ENCODE results near the gene SETD1B. TPM values are rescaled to one million over a fixed set of nuclear protein-coding genes. Genes with fewer than 3 reads are reported as not detected.
"Not testable (repeated sequence)": the region's sequence is repeated elsewhere in the genome, so short reads cannot be mapped to it uniquely, and the experiment has no call there.

Gene SETD1B
- total and polyA plus RNA-seq, 12 donors, result 2.1 to 27.3 (median 11.9) TPM

DNA sequence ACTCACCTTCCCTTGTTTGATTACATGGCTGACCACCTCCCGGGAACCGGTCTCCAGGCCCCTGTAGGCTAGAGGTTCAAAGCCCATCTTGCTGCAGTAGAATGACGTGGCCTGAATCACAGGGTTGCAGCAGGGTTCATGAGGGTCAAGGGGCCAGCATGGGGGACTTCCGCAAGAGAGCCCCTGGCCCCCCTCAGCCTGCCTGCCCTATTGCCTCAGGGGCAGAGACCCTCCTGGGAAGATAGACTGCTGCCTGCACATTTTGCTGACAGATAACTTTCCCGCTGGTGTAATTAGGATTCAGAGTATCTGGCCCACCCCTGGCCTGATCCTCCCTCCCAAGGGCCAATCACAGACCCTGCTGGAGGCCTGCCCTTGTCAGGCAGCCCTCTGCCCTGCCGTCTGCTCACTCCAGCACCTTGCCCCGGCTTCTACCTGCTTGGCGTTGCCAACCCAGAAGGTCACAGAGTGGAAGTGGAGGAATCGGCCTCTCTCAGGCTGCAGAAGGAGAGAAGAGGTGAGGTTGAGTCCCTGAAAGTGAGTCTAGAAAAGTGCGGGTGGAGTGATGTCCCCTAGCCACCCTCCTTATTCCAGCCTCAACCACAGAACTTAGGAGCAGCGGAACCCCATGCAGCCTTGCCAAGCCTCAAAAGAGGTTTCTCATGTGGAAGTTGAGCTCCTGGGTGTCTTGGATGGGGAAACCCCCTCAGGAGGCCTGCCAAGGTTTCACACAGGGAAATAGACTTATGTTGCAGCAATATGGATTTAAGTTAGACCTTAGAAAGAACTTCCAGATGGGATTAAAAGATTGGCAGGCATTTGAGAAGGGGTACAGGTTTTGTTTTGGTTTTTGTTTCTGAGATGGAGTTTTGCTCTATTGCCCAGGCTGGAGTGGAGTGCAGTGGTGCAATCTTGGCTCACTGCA lies 53.8 kb downstream of the SETD1B start:
- WGBS, 4 donors, result 81 to 84% (median 81%) methylated on average over 6 to 11 of the region's 11 CpGs
- H3K9me3 ChIP-seq (replicated peaks in 1 of 3), result no peaks in the 10 kb centered on the region
- H3K36me3 ChIP-seq (replicated peaks in 1 of 2), result no peaks in the 10 kb centered on the region
- no peaks in the 10 kb centered on the region for H3K27me3 ChIP-seq
- intact Hi-C loops (cut with DNase I), result no loop called here
- H3K4me1 ChIP-seq (replicated peaks in 1 of 2), result peaks cover 14% of the 10 kb centered on the region in 2 donors
- no peak for DNase-seq
- TF ChIP-seq POLR2A (IDR thresholded peaks at IDR 0.05), result no peak
- TF ChIP-seq, protein P1, sequence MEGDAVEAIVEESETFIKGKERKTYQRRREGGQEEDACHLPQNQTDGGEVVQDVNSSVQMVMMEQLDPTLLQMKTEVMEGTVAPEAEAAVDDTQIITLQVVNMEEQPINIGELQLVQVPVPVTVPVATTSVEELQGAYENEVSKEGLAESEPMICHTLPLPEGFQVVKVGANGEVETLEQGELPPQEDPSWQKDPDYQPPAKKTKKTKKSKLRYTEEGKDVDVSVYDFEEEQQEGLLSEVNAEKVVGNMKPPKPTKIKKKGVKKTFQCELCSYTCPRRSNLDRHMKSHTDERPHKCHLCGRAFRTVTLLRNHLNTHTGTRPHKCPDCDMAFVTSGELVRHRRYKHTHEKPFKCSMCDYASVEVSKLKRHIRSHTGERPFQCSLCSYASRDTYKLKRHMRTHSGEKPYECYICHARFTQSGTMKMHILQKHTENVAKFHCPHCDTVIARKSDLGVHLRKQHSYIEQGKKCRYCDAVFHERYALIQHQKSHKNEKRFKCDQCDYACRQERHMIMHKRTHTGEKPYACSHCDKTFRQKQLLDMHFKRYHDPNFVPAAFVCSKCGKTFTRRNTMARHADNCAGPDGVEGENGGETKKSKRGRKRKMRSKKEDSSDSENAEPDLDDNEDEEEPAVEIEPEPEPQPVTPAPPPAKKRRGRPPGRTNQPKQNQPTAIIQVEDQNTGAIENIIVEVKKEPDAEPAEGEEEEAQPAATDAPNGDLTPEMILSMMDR (IDR thresholded peaks at IDR 0.05), result no peak
- H3K27ac ChIP-seq, result peak overlapping the region in 3 of 5 donors; percentile 90 to 95 (median 95)
- H3K4me3 ChIP-seq, result no peak overlapping the region

DNA sequence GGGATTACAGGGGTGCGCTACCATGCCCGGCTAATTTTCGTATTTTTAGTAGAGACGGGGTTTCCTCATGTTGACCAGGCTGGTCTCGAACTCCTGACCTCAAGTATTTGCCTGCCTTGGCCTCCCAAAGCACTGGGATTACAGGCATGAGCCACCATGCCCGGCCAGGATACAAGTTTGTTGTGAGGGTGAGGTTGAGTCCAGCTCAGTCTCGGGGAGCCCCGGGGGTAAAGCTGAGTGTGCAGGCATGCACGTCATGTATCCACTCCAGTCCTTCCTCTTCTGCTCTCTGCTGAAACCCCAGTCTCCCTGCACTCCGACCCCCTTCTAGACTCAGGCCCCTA lies 54.5 kb downstream of the SETD1B start:
- Histone ChIP-seq H3K27me3 (no peaks in the 10 kb centered on the region), H3K4me1 (replicated peaks in 1 of 2) (peaks cover 14% of the 10 kb centered on the region in 2 donors), H3K27ac (peak overlapping the region; percentile 62 to 95 (median 90)), H3K36me3 (replicated peaks in 1 of 2) (no peaks in the 10 kb centered on the region), H3K4me3 (no peak overlapping the region), H3K9me3 (replicated peaks in 1 of 3) (no peaks in the 10 kb centered on the region)
- no peak for DNase-seq
- WGBS, 4 donors, result 87 to 92% (median 89%) methylated on average over 10 of the region's 10 CpGs
- no peak for TF ChIP-seq POLR2A (IDR thresholded peaks at IDR 0.05)
- TF ChIP-seq, protein P1 (IDR thresholded peaks at IDR 0.05), result no peak
- intact Hi-C loops (cut with DNase I), result no loop called here

DNA sequence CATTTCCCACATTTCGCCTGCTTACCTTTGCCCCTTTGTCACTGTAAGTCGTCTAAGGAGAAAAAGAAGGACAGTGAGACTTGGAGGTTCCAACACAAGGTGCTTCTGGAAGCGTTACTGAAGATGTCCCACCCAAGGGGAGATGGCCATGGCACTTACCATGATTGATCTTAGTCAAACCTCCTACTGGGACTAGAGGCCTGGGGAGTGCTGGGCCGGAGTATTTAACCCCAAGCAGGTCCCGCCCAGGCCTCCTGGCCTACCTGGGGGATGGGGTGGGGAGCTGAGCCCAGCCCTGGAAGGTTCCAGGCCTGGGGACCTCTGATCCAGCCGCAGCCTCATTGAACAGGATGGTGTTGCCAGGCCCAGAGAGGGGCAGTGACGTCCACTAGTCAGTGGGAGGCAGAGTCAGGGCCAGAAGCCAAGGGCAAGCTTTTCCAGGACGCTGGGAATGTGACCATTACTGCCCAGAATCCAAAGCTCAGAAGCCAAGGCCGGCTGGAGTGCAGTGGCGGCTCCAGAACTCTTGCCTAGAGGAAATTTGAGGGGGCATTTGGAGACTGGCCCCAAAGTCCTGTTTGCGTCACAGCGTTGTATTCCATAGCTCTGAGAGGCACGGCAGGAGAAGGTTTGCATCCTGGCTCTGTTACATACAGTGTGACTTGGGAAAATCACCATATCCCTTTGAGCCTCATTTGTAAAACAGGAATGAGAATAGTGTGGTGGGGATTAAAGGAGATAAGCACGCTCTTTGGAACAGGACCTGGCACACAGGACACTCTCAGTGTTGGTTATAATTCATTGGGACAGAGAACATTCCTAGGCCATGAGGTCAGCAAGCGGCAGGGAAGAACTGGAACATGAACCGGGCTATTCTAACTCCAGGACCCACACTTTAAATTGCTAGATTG lies 55.1 kb downstream of the SETD1B start, which contains the start of gene HPD:
TSS of gene HPD (minus strand) at position 198 of the 911 bp plus-strand sequence. CDS start at position 162, 36 bp downstream.
- DNase-seq, result peak; percentile 75 to 92 (median 89)
- no peaks in the 10 kb centered on the region for H3K27me3 ChIP-seq
- 40 to 45% (median 43%) methylated on average over 14 to 16 of the region's 16 CpGs for WGBS, 4 donors
- H3K4me3 ChIP-seq, result no peak within 1 kb of the TSS
- peak; percentile 42 for TF ChIP-seq POLR2A (IDR thresholded peaks at IDR 0.05)
- TF ChIP-seq, protein P1 (IDR thresholded peaks at IDR 0.05), result no peak
- no peaks in the 10 kb centered on the region for H3K36me3 ChIP-seq (replicated peaks in 1 of 2)
- intact Hi-C loops (cut with DNase I), result no loop called here
- peaks cover 14% of the 10 kb centered on the region in 2 donors for H3K4me1 ChIP-seq (replicated peaks in 1 of 2)
- H3K9me3 ChIP-seq (replicated peaks in 1 of 3), result no peaks in the 10 kb centered on the region
- H3K27ac ChIP-seq, result peak within 1 kb of the TSS; percentile 62 to 95 (median 90)

DNA sequence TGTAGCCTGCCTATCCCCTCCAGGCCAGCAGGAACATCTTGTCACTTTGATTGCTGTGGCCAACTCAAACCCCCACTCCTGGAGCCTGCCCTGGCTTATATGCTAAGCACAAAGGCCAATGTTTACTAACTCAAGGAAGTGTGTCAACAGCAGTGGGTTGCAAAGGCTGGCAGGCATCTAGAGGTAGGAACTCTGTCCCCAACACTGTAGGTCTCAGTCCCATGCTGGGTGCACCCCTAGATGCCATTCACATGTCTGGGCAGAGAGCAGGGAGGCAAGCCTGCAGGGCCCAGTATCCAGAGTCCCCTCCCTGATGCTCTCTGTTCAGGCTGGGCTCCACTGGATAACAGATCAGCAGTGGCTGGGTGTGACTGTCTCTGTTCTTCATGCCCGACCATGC lies 56.4 kb downstream of the SETD1B start:
- intact Hi-C loops (cut with DNase I), result no loop called here
- TF ChIP-seq, protein P1 (IDR thresholded peaks at IDR 0.05), result no peak
- 100% methylated on average over 1 of the region's 1 CpG; no CpG with 5 or more reads in 1 of the 4 donors for WGBS, 4 donors
- no peaks in the 10 kb centered on the region for H3K36me3 ChIP-seq (replicated peaks in 1 of 2)
- no peaks in the 10 kb centered on the region for H3K27me3 ChIP-seq
- no peak for DNase-seq
- H3K4me3 ChIP-seq, result no peak overlapping the region
- H3K4me1 ChIP-seq (replicated peaks in 1 of 2), result peaks cover 14% of the 10 kb centered on the region in 2 donors
- no peaks in the 10 kb centered on the region for H3K9me3 ChIP-seq (replicated peaks in 1 of 3)
- peak overlapping the region in 2 of 5 donors; percentile 95 for H3K27ac ChIP-seq

DNA sequence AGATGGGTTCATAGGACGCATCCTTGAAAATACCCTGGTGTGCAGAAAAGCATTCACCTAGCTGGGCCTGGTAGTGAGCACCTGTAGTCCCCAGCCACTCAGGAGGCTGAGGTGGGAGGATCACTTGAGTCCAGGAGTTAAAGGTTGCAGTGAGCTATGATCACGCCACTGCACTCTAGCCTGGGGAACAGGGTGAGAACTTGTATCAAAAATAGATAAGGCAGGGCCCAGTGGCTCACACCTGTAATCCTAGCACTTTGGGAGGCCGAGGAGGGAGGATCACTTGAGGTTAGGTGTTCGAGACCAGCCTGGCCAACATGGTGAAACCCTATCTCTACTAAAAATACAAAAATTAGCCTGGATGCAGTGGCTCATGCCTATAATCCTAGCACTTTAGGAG lies 56.9 kb downstream of the SETD1B start:
- H3K27me3 ChIP-seq; H3K36me3 ChIP-seq (replicated peaks in 1 of 2); H3K9me3 ChIP-seq (replicated peaks in 1 of 3); H3K4me3 ChIP-seq; DNase-seq; H3K27ac ChIP-seq; intact Hi-C loops (cut with DNase I): not testable (repeated sequence)
- WGBS, 4 donors, result 93 to 100% (median 96%) methylated on average over 3 to 4 of the region's 4 CpGs
- H3K4me1 ChIP-seq (replicated peaks in 1 of 2), result peaks cover 14% of the 10 kb centered on the region in 2 donors

Data from adrenal gland (tissue), 12 donors.